H9 (cell line): ENCODE measurements around the gene ANKRD40. TPM values are rescaled to one million over a fixed set of nuclear protein-coding genes. Genes with fewer than 3 reads are reported as not detected.
A peak's percentile ranks its signal among the peaks of the same experiment; 100 is the strongest.

Source experiments
- DNase-seq: peaks from one replicate; pipeline ENCODE4 v3.0.0-alpha.2; 2017
- H2AFZ ChIP-seq: one replicate; pipeline ENCODE4 v1.6.1; 2013; ENCODE audit warnings: mild to moderate bottlenecking, low read length, control low read depth, moderate library complexity
- H2AK5ac ChIP-seq: 2 replicates; pipeline ENCODE4 v1.6.1; 2013; ENCODE audit warnings: low read length, control low read depth, mixed read lengths; ENCODE audit not compliant: insufficient read length
- H2BK120ac ChIP-seq: one replicate; pipeline ENCODE4 v1.6.1; 2013; ENCODE audit warnings: low read depth, mild to moderate bottlenecking, low read length, control low read depth, inconsistent platforms; ENCODE audit not compliant: poor library complexity, severe bottlenecking
- H2BK12ac ChIP-seq: 2 replicates; pipeline ENCODE4 v1.6.1; 2013; ENCODE audit warnings: low read length, control low read depth, mixed read lengths, low read depth; ENCODE audit not compliant: insufficient read length
- H2BK15ac ChIP-seq: 2 replicates; pipeline ENCODE4 v1.6.1; 2013; ENCODE audit warnings: low read depth, low read length, control low read depth
- H2BK20ac ChIP-seq: one replicate; pipeline ENCODE4 v1.6.1; 2013; ENCODE audit warnings: low read depth, mild to moderate bottlenecking, low read length, control low read depth, inconsistent platforms; ENCODE audit not compliant: poor library complexity, severe bottlenecking
- H2BK5ac ChIP-seq: 2 replicates; pipeline ENCODE4 v1.6.1; 2013; ENCODE audit warnings: low read length, control low read depth, mixed read lengths; ENCODE audit not compliant: insufficient read length
- H3K14ac ChIP-seq: 2 replicates; pipeline ENCODE4 v1.6.1; 2013; ENCODE audit warnings: low read length, control low read depth; ENCODE audit not compliant: insufficient read depth
- H3K18ac ChIP-seq: 2 replicates; pipeline ENCODE4 v1.6.1; 2013; ENCODE audit warnings: low read depth, mild to moderate bottlenecking, mixed read lengths, low read length, control low read depth; ENCODE audit not compliant: insufficient read length
- H3K23ac ChIP-seq: 2 replicates; pipeline ENCODE4 v1.6.1; 2013; ENCODE audit warnings: low read length, control low read depth, mixed read lengths, low read depth; ENCODE audit not compliant: insufficient read length
- H3K23me2 ChIP-seq: 2 replicates; pipeline ENCODE4 v1.6.1; 2013; ENCODE audit warnings: low read depth, mild to moderate bottlenecking, mixed read lengths, low read length, control low read depth; ENCODE audit not compliant: insufficient read length, poor library complexity, severe bottlenecking
- H3K27ac ChIP-seq: 2 replicates; pipeline ENCODE4 v1.5.1; 2013; ENCODE audit warnings: low read length, control low read depth, mixed read lengths, low read depth; ENCODE audit not compliant: insufficient read length
- H3K27me3 ChIP-seq: 2 replicates; pipeline ENCODE4 v1.6.1; 2013; ENCODE audit warnings: low read length, control low read depth, inconsistent platforms; ENCODE audit not compliant: insufficient read depth
- H3K4ac ChIP-seq: 2 replicates; pipeline ENCODE4 v1.6.1; 2013; ENCODE audit warnings: low read depth, mild to moderate bottlenecking, control low read depth, inconsistent platforms, low read length, moderate library complexity
- H3K4me1 ChIP-seq: 2 replicates; pipeline ENCODE4 v1.6.1; 2013; ENCODE audit warnings: low read length, control low read depth, inconsistent platforms; ENCODE audit not compliant: insufficient read depth
- H3K4me2 ChIP-seq: 2 replicates; pipeline ENCODE4 v1.6.1; 2013; ENCODE audit warnings: low read length, control low read depth, mixed read lengths; ENCODE audit not compliant: insufficient read length, insufficient read depth
- H3K56ac ChIP-seq: 2 replicates; pipeline ENCODE4 v1.6.1; 2013; ENCODE audit warnings: low read depth, mild to moderate bottlenecking, mixed read lengths, low read length, control low read depth; ENCODE audit not compliant: insufficient read length
- H3K79me1 ChIP-seq: 2 replicates; pipeline ENCODE4 v1.6.1; 2013; ENCODE audit warnings: low read depth, mild to moderate bottlenecking, moderate library complexity, low read length, control low read depth, inconsistent platforms; ENCODE audit not compliant: insufficient read depth, poor library complexity, severe bottlenecking
- H3K79me2 ChIP-seq: 2 replicates; pipeline ENCODE4 v1.6.1; 2013; ENCODE audit warnings: low read length, control low read depth, inconsistent platforms; ENCODE audit not compliant: insufficient read depth
- H3K9ac ChIP-seq: 2 replicates; pipeline ENCODE4 v1.6.1; 2013; ENCODE audit warnings: low read length, control low read depth, mixed read lengths; ENCODE audit not compliant: insufficient read length; ENCODE audit errors: extremely low read depth
- H3K9me3 ChIP-seq: one replicate; pipeline ENCODE4 v1.6.1; 2013; ENCODE audit warnings: low read depth, low read length, inconsistent platforms; ENCODE audit not compliant: control insufficient read depth
- H3T11ph ChIP-seq: one replicate; pipeline ENCODE4 v1.6.1; 2013; ENCODE audit warnings: mild to moderate bottlenecking, low read length, control low read depth, inconsistent platforms
- H4K20me1 ChIP-seq: one replicate; pipeline ENCODE4 v1.6.1; 2013; ENCODE audit not compliant: control insufficient read depth, insufficient read length, insufficient read depth
- H4K5ac ChIP-seq: 2 replicates; pipeline ENCODE4 v1.6.1; 2013; ENCODE audit warnings: low read depth, mild to moderate bottlenecking, mixed read lengths, low read length, control low read depth; ENCODE audit not compliant: insufficient read length
- H4K8ac ChIP-seq: replicated peaks from 2 replicates; pipeline ENCODE4 v1.6.1; 2013; ENCODE audit warnings: low read length, control low read depth, mixed read lengths, low read depth; ENCODE audit not compliant: insufficient read length
- H4K91ac ChIP-seq: 2 replicates; pipeline ENCODE4 v1.6.1; 2013; ENCODE audit warnings: low read depth, mild to moderate bottlenecking, moderate library complexity, mixed read lengths, low read length, control low read depth; ENCODE audit not compliant: insufficient read length
- H3K27ac Mint-ChIP-seq, 3 experiments: 2 replicates in 2 of 3; 3 replicates in 1 of 3; pipeline ENCODE4 v1.8.0; 2020 to 2021; ENCODE audit warnings: mixed read lengths in 3 of 3, mild to moderate bottlenecking in 1 of 3, moderate library complexity in 1 of 3
- H3K27me3 Mint-ChIP-seq: 2 replicates; pipeline ENCODE4 v1.8.0; 2021; ENCODE audit warnings: low read depth, mild to moderate bottlenecking, moderate library complexity, mixed read lengths
- H3K36me3 Mint-ChIP-seq, 3 experiments: 2 replicates in 2 of 3; 3 replicates in 1 of 3; pipeline ENCODE4 v1.8.0; 2020 to 2021; ENCODE audit warnings: low read depth in 3 of 3, mixed read lengths in 3 of 3; ENCODE audit not compliant: insufficient read depth in 1 of 3
- H3K4me1 Mint-ChIP-seq, 2 experiments: 2 replicates each; pipeline ENCODE4 v1.8.0; 2020; ENCODE audit warnings: mixed read lengths in 2 of 2
- H3K4me3 Mint-ChIP-seq, 2 experiments: 2 replicates in 1 of 2; 3 replicates in 1 of 2; pipeline ENCODE4 v1.8.0; 2020 to 2021; ENCODE audit warnings: mild to moderate bottlenecking in 2 of 2, mixed read lengths in 2 of 2, moderate library complexity in 1 of 2
- H3K9me3 Mint-ChIP-seq, 2 experiments: 2 replicates in 1 of 2; 3 replicates in 1 of 2; pipeline ENCODE4 v1.8.0; 2020; ENCODE audit warnings: mild to moderate bottlenecking in 2 of 2, mixed read lengths in 2 of 2, moderate library complexity in 1 of 2
- CTCF ChIP-seq: fragments of 200-600 bp; sonication (generic); conservative IDR thresholded peaks from 3 replicates; pipeline ENCODE4 v1.8.0; 2021; ENCODE audit warnings: antibody characterized with exemption, mild to moderate bottlenecking
- WGBS: extraction: QIAGEN DNeasy Blood & Tissue Kit; methylation state at CpG from one replicate; pipeline ENCODE4 v1.1.7; 2013; ENCODE audit warnings: missing lambda C conversion rate, low lambda C conversion rate, mixed read lengths; ENCODE audit not compliant: insufficient read length; ENCODE audit errors: extremely low coverage; 5-methylcytosine and 5-hydroxymethylcytosine counted together
- total RNA-seq: library from RNA; stranded (reverse); gene quantifications from 2 replicates; pipeline ENCODE4 v1.2.1, GENCODE V29; 2021

The ANKRD40 gene
- total RNA-seq, 1 experiment from 2014 or later: 54.3 TPM

GRCh38 chr17:50660887-50661345 is 46.8 kb downstream of the ANKRD40 start:
- Histone ChIP-seq H2BK120ac (no peak overlapping the region), H3K18ac (no peak overlapping the region), H3K79me2 (no peaks in the 10 kb centered on the region), H3K23me2 (no peaks in the 10 kb centered on the region), H4K5ac (no peak overlapping the region), H3K56ac (no peak overlapping the region), H3K27ac (no peak overlapping the region), H3K27me3 (no peaks in the 10 kb centered on the region), H3K4ac (no peak overlapping the region), H4K8ac (no peak overlapping the region), H4K91ac (no peak overlapping the region), H2BK5ac (no peak overlapping the region), H3K9ac (no peak overlapping the region), H2BK12ac (no peak overlapping the region), H3K79me1 (no peaks in the 10 kb centered on the region), H3K23ac (no peak overlapping the region), H2BK15ac (no peak overlapping the region), H2AFZ (no peak overlapping the region), H3K4me2 (no peak overlapping the region), H4K20me1 (no peaks in the 10 kb centered on the region), H2BK20ac (no peak overlapping the region), H3K9me3 (no peaks in the 10 kb centered on the region), H3K4me1 (peaks cover 6% of the 10 kb centered on the region; the same call in 1 of the 2 replicates), H3T11ph (no peak overlapping the region), H3K14ac (no peak overlapping the region), H2AK5ac (no peak overlapping the region)
- H3K9me3 Mint-ChIP-seq: no peaks in the 10 kb centered on the region
- TF ChIP-seq CTCF: no peak
- peak overlapping the region in 1 of 3 experiments; percentile 95; a peak in 2 of 7 replicates for H3K27ac Mint-ChIP-seq
- no CpG with 5 or more reads among the region's 10 CpGs for WGBS
- no peaks in the 10 kb centered on the region; a peak in 1 of 7 replicates for H3K36me3 Mint-ChIP-seq
- H3K27me3 Mint-ChIP-seq: peaks cover 9% of the 10 kb centered on the region
- DNase-seq: no peak
- no peak overlapping the region; a peak in 1 of 5 replicates for H3K4me3 Mint-ChIP-seq
- H3K4me1 Mint-ChIP-seq: peaks cover 27 to 29% of the 10 kb centered on the region in 2 experiments
